ENCODE measurements around the gene MARCHF10.

MARCHF10 gene

GRCh38 chr17:62822080-62822904, 14.2 kb upstream of the MARCHF10 start:
- DNase-seq (ENCODE audit: low spot score), result no peak

GRCh38 chr17:62821189-62822079, 13.3 kb upstream of the MARCHF10 start:
- peak; percentile 67 for DNase-seq (ENCODE audit: low spot score)

GRCh38 chr17:62819511-62820221, 11.6 kb upstream of the MARCHF10 start:
- DNase-seq (ENCODE audit: low spot score), result peak; percentile 98

- no peak for DNase-seq (ENCODE audit: low spot score)
Observed at GRCh38 chr17:62818526-62818925, 10.4 kb upstream of the MARCHF10 start.

- no peak for DNase-seq (ENCODE audit: low spot score)
Observed at GRCh38 chr17:62816282-62816839, 8.2 kb upstream of the MARCHF10 start.

- DNase-seq (ENCODE audit: low spot score), result no peak
Observed at GRCh38 chr17:62809656-62810055, 1.5 kb upstream of the MARCHF10 start.

- DNase-seq (ENCODE audit: low spot score), result no peak
Observed at GRCh38 chr17:62808576-62808970, 459 bp upstream of the MARCHF10 start.

- DNase-seq (ENCODE audit: low spot score), result no peak
Observed at GRCh38 chr17:62805234-62805633, 2.9 kb downstream of the MARCHF10 start.

GRCh38 chr17:62804822-62805221, 3.3 kb downstream of the MARCHF10 start:
- peak; percentile 42 for DNase-seq (ENCODE audit: low spot score)

GRCh38 chr17:62804025-62804424, 4.1 kb downstream of the MARCHF10 start:
- no peak for DNase-seq (ENCODE audit: low spot score)

GRCh38 chr17:62802561-62803205, 5.4 kb downstream of the MARCHF10 start:
- DNase-seq (ENCODE audit: low spot score), result no peak

- DNase-seq (ENCODE audit: low spot score), result no peak
Observed at GRCh38 chr17:62801553-62802114, 6.5 kb downstream of the MARCHF10 start.

GRCh38 chr17:62800585-62800984, 7.5 kb downstream of the MARCHF10 start:
- DNase-seq (ENCODE audit: low spot score), result no peak

GRCh38 chr17:62797959-62798358, 10.2 kb downstream of the MARCHF10 start:
- DNase-seq (ENCODE audit: low spot score), result no peak

- DNase-seq (ENCODE audit: low spot score), result no peak
Observed at GRCh38 chr17:62796291-62796690, 11.8 kb downstream of the MARCHF10 start.

- no peak for DNase-seq (ENCODE audit: low spot score)
Observed at GRCh38 chr17:62794666-62794971, 13.5 kb downstream of the MARCHF10 start.

GRCh38 chr17:62793919-62794665, 14.0 kb downstream of the MARCHF10 start:
- no peak for DNase-seq (ENCODE audit: low spot score)

GRCh38 chr17:62792447-62792800, 15.7 kb downstream of the MARCHF10 start:
- no peak for DNase-seq (ENCODE audit: low spot score)

- DNase-seq (ENCODE audit: low spot score), result peak; percentile 75
Observed at GRCh38 chr17:62791767-62792446, 16.2 kb downstream of the MARCHF10 start.

GRCh38 chr17:62791235-62791734, 16.8 kb downstream of the MARCHF10 start:
- no peak for DNase-seq (ENCODE audit: low spot score)
